GM12878 (cell line): Measurements from ENCODE around the gene STARD4. TPM values are rescaled to one million over a fixed set of nuclear protein-coding genes. Genes with fewer than 3 reads are reported as not detected.

Experiments
- polyA plus RNA-seq, 11 experiments: library from polyadenylated mRNA; depleted of rRNA in 4 of 11; unstranded in 6 of 11; stranded (reverse) in 5 of 11; fragments of >200 nt; fragmentation: Nextera tagmentation in 4 of 11; fragmentation: Illumina TruSeq in 1 of 11; extraction: Ambion mirVana in 4 of 11; extraction: Trizol in 1 of 11; gene quantifications; 1 replicate in 1 of 11; 2 replicates in 10 of 11; pipeline versions ENCODE4 v1.2.1 to v1.2.3, GENCODE V29; 2011 to 2016; ENCODE audit warnings: inconsistent platforms in 2 of 11, missing spikeins in 2 of 11, low read depth in 1 of 11
- total RNA-seq, 4 experiments: library from RNA; depleted of rRNA in 3 of 4; stranded (reverse); fragments of >200 nt in 3 of 4; fragmentation: Illumina TruSeq in 1 of 4; extraction: Trizol in 1 of 4; gene quantifications; 2 replicates each; pipeline versions ENCODE4 v1.2.1 to v1.2.3, GENCODE V29; 2013 to 2021
- TF ChIP-seq, protein P1 (sequence below): fragments of 450-650 bp; IDR thresholded peaks from 2 replicates; pipeline ENCODE4 v1.6.1; 2018; ENCODE audit warnings: mild to moderate bottlenecking, low read depth, moderate library complexity; ENCODE audit not compliant: partially characterized antibody
- TF ChIP-seq, protein P2 (sequence below): IDR thresholded peaks from 2 replicates; pipeline ENCODE4 v1.6.1; 2011; ENCODE audit warnings: borderline replicate concordance, low read depth, mild to moderate bottlenecking, moderate library complexity, low read length; ENCODE audit not compliant: insufficient read depth, poor library complexity, severe bottlenecking
- TF ChIP-seq, protein P3 (sequence below): fragments of 450-650 bp; formaldehyde crosslinking; IDR thresholded peaks from 2 replicates; pipeline ENCODE4 v1.4.0; 2022; ENCODE audit warnings: mild to moderate bottlenecking, moderate library complexity

Gene STARD4
- total and polyA plus RNA-seq, 10 of the 15 experiments (the other 5 are each of a cell fraction or from before 2014, with no cell fraction given), result 41.9 to 190 (median 71.6) TPM

DNA sequence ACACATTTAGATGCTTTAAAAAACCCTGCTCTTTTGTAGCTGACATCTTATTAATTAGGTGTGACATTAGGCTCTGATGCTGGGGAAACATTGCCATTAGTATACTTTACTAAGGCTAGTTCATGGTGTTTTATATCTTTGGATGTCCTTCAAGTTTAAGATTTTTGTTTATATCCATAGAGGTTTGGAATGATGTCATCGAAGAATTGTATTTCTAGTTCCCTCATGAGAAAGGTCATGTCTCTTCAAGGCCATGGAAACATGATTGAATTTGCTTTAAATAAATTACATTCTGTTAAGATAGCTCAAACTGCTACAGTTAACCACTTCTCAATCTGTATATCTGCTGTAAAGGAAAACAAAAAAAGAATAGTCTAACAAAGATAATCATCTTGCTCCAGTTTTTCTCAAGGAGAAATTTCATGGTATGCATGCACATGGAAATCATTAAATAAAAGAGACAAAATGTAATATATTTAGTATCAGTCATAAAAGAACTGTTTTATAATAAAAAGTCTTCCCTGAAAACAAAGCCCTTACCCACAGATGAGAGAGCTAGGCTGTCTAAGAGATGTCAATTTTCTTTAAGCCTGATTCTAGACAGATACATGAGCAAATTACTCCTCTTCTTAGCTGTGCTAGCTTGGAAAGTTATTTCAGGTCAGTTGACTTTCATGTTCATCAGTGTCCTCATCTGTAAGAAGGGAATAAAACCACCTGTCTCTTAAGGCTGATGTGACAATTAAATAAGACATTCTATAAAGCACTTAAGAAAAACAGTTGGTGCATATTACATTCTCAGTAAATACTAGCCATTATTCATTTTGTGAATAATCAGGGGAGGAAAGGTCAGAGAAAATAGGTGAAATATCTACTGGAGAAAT is 25.0 kb upstream of the STARD4 start (continued):
- TF ChIP-seq, protein P1, sequence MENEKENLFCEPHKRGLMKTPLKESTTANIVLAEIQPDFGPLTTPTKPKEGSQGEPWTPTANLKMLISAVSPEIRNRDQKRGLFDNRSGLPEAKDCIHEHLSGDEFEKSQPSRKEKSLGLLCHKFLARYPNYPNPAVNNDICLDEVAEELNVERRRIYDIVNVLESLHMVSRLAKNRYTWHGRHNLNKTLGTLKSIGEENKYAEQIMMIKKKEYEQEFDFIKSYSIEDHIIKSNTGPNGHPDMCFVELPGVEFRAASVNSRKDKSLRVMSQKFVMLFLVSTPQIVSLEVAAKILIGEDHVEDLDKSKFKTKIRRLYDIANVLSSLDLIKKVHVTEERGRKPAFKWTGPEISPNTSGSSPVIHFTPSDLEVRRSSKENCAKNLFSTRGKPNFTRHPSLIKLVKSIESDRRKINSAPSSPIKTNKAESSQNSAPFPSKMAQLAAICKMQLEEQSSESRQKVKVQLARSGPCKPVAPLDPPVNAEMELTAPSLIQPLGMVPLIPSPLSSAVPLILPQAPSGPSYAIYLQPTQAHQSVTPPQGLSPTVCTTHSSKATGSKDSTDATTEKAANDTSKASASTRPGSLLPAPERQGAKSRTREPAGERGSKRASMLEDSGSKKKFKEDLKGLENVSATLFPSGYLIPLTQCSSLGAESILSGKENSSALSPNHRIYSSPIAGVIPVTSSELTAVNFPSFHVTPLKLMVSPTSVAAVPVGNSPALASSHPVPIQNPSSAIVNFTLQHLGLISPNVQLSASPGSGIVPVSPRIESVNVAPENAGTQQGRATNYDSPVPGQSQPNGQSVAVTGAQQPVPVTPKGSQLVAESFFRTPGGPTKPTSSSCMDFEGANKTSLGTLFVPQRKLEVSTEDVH, result no peak
- TF ChIP-seq, protein P2, sequence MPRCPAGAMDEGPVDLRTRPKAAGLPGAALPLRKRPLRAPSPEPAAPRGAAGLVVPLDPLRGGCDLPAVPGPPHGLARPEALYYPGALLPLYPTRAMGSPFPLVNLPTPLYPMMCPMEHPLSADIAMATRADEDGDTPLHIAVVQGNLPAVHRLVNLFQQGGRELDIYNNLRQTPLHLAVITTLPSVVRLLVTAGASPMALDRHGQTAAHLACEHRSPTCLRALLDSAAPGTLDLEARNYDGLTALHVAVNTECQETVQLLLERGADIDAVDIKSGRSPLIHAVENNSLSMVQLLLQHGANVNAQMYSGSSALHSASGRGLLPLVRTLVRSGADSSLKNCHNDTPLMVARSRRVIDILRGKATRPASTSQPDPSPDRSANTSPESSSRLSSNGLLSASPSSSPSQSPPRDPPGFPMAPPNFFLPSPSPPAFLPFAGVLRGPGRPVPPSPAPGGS, result no peak
- TF ChIP-seq, protein P3, sequence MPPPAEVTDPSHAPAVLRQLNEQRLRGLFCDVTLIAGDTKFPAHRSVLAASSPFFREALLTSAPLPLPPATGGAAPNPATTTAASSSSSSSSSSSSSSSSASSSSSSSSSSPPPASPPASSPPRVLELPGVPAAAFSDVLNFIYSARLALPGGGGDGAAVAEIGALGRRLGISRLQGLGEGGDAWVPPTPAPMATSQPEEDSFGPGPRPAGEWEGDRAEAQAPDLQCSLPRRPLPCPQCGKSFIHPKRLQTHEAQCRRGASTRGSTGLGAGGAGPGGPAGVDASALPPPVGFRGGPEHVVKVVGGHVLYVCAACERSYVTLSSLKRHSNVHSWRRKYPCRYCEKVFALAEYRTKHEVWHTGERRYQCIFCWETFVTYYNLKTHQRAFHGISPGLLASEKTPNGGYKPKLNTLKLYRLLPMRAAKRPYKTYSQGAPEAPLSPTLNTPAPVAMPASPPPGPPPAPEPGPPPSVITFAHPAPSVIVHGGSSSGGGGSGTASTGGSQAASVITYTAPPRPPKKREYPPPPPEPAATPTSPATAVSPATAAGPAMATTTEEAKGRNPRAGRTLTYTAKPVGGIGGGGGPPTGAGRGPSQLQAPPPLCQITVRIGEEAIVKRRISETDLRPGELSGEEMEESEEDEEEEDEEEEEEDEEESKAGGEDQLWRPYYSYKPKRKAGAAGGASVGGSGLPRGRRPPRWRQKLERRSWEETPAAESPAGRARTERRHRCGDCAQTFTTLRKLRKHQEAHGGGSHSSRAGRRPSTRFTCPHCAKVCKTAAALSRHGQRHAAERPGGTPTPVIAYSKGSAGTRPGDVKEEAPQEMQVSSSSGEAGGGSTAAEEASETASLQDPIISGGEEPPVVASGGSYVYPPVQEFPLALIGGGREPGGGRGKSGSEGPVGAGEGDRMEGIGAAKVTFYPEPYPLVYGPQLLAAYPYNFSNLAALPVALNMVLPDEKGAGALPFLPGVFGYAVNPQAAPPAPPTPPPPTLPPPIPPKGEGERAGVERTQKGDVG (CRISPR knock-in tag), result no peak
